Endometrial microvascular endothelial cells (primary cell): ENCODE measurements around the gene LRRTM3. TPM values are rescaled to one million over a fixed set of nuclear protein-coding genes. Genes with fewer than 3 reads are reported as not detected.

Experiments
- in situ Hi-C: cut with HindIII; loops from 2 replicates; pipeline ENCODE4 v1.10.0; 2017; ENCODE audit warnings: low sequenced_read_pairs, low pct_unique_long_range_greater_than_20kb; ENCODE audit errors: inconsistent ontology term
- total RNA-seq: library from RNA; depleted of rRNA; stranded (reverse); fragments of >200 nt; gene quantifications from one replicate; pipeline ENCODE4 v1.2.3, GENCODE V29; 2015; ENCODE audit errors: inconsistent ontology term

LRRTM3 gene
- total RNA-seq, 1 donor from 2014 or later: not detected

- in situ Hi-C loops: no loop called here
These were observed 78.9 kb downstream of the LRRTM3 start for GRCh38 chr10:67004690-67005089.

- in situ Hi-C loops: no loop called here
These were observed 80.1 kb downstream of the LRRTM3 start for GRCh38 chr10:67005981-67006380.

- in situ Hi-C loops: no loop called here
These were observed 85.6 kb downstream of the LRRTM3 start for GRCh38 chr10:67011480-67011879.

GRCh38 chr10:67011981-67012380 lies 86.1 kb downstream of the LRRTM3 start:
- in situ Hi-C loops: no loop called here

- in situ Hi-C loops: no loop called here
These were observed 89.4 kb downstream of the LRRTM3 start for GRCh38 chr10:67015225-67015624.

- in situ Hi-C loops: no loop called here
These were observed 91.4 kb downstream of the LRRTM3 start for GRCh38 chr10:67017218-67017617.

- in situ Hi-C loops: no loop called here
These were observed 96.3 kb downstream of the LRRTM3 start for GRCh38 chr10:67022099-67022498.

- in situ Hi-C loops: no loop called here
These were observed 108.0 kb downstream of the LRRTM3 start for GRCh38 chr10:67033878-67034277.

- in situ Hi-C loops: no loop called here
These were observed 111.0 kb downstream of the LRRTM3 start for GRCh38 chr10:67036808-67037207.

- in situ Hi-C loops: no loop called here
These were observed 117.2 kb downstream of the LRRTM3 start for GRCh38 chr10:67043041-67043440.

GRCh38 chr10:67045404-67045803 lies 119.6 kb downstream of the LRRTM3 start:
- in situ Hi-C loops: no loop called here

GRCh38 chr10:67046507-67046906 lies 120.7 kb downstream of the LRRTM3 start:
- in situ Hi-C loops: no loop called here

- in situ Hi-C loops: no loop called here
These were observed 124.2 kb downstream of the LRRTM3 start for GRCh38 chr10:67049988-67050387.

GRCh38 chr10:67050415-67050814 lies 124.6 kb downstream of the LRRTM3 start:
- in situ Hi-C loops: no loop called here

GRCh38 chr10:67072654-67073053 lies 146.8 kb downstream of the LRRTM3 start:
- in situ Hi-C loops: no loop called here

- in situ Hi-C loops: no loop called here
These were observed 149.7 kb downstream of the LRRTM3 start for GRCh38 chr10:67075491-67075971.

GRCh38 chr10:67076144-67076543 lies 150.3 kb downstream of the LRRTM3 start:
- in situ Hi-C loops: no loop called here

GRCh38 chr10:67077376-67077775 lies 151.5 kb downstream of the LRRTM3 start:
- in situ Hi-C loops: no loop called here

- in situ Hi-C loops: no loop called here
These were observed 153.3 kb downstream of the LRRTM3 start for GRCh38 chr10:67079126-67079525.

GRCh38 chr10:67086327-67087134 lies 160.7 kb downstream of the LRRTM3 start:
- in situ Hi-C loops: no loop called here

GRCh38 chr10:67087135-67087425 lies 161.2 kb downstream of the LRRTM3 start:
- in situ Hi-C loops: no loop called here
